ENCODE data around the gene ANK2. TPM values are rescaled to one million over a fixed set of nuclear protein-coding genes. Genes with fewer than 3 reads are reported as not detected.

The ANK2 gene
- total RNA-seq, 1 donor: 79.6 TPM

GRCh38 chr4:113012122-113012725, 37.2 kb upstream of the ANK2 start:
- H3K4me1 ChIP-seq (ENCODE audit: insufficient read depth, low read length): no peaks in the 10 kb centered on the region
- H4K20me1 ChIP-seq (ENCODE audit: insufficient read depth, low read length): no peaks in the 10 kb centered on the region
- H3K36me3 ChIP-seq (ENCODE audit: insufficient read depth, low read length): no peaks in the 10 kb centered on the region
- no peak for TF ChIP-seq CTCF (IDR thresholded peaks at IDR 0.05; ENCODE audit: extremely low read depth, low read depth, low read length)
- H3K9me3 ChIP-seq (ENCODE audit: low read depth, low read length): no peaks in the 10 kb centered on the region
- H3K27me3 ChIP-seq (ENCODE audit: insufficient read depth, low read length): no peaks in the 10 kb centered on the region
- no peak overlapping the region for H3K27ac ChIP-seq (ENCODE audit: low read depth, low read length)
- no peak for DNase-seq (ENCODE audit: insufficient read length, low spot score, missing footprints)
- no peak overlapping the region for H2AFZ ChIP-seq (ENCODE audit: low read length)
- H3K4me2 ChIP-seq (ENCODE audit: insufficient read depth, low read length): no peak overlapping the region
- no peak overlapping the region for H3K4me3 ChIP-seq (ENCODE audit: insufficient read depth, low read length)
- no peaks in the 10 kb centered on the region for H3K79me2 ChIP-seq (ENCODE audit: insufficient read depth, low read length)

GRCh38 chr4:113012786-113013185, 36.7 kb upstream of the ANK2 start:
- Histone ChIP-seq H3K79me2 (ENCODE audit: insufficient read depth, low read length) (no peaks in the 10 kb centered on the region), H3K4me2 (ENCODE audit: insufficient read depth, low read length) (no peak overlapping the region), H3K27me3 (ENCODE audit: insufficient read depth, low read length) (no peaks in the 10 kb centered on the region), H3K4me3 (ENCODE audit: insufficient read depth, low read length) (no peak overlapping the region), H3K4me1 (ENCODE audit: insufficient read depth, low read length) (no peaks in the 10 kb centered on the region), H3K27ac (ENCODE audit: low read depth, low read length) (no peak overlapping the region), H2AFZ (ENCODE audit: low read length) (no peak overlapping the region), H3K36me3 (ENCODE audit: insufficient read depth, low read length) (no peaks in the 10 kb centered on the region), H4K20me1 (ENCODE audit: insufficient read depth, low read length) (no peaks in the 10 kb centered on the region), H3K9me3 (ENCODE audit: low read depth, low read length) (no peaks in the 10 kb centered on the region)
- no peak for DNase-seq (ENCODE audit: insufficient read length, low spot score, missing footprints)
- no peak for TF ChIP-seq CTCF (IDR thresholded peaks at IDR 0.05; ENCODE audit: extremely low read depth, low read depth, low read length)

GRCh38 chr4:113013751-113014150, 35.7 kb upstream of the ANK2 start:
- TF ChIP-seq CTCF (IDR thresholded peaks at IDR 0.05; ENCODE audit: extremely low read depth, low read depth, low read length): no peak
- H3K4me3 ChIP-seq (ENCODE audit: insufficient read depth, low read length): no peak overlapping the region
- no peaks in the 10 kb centered on the region for H4K20me1 ChIP-seq (ENCODE audit: insufficient read depth, low read length)
- no peak for DNase-seq (ENCODE audit: insufficient read length, low spot score, missing footprints)
- H3K4me1 ChIP-seq (ENCODE audit: insufficient read depth, low read length): no peaks in the 10 kb centered on the region
- H3K79me2 ChIP-seq (ENCODE audit: insufficient read depth, low read length): no peaks in the 10 kb centered on the region
- no peak overlapping the region for H3K4me2 ChIP-seq (ENCODE audit: insufficient read depth, low read length)
- no peaks in the 10 kb centered on the region for H3K27me3 ChIP-seq (ENCODE audit: insufficient read depth, low read length)
- no peak overlapping the region for H2AFZ ChIP-seq (ENCODE audit: low read length)
- H3K36me3 ChIP-seq (ENCODE audit: insufficient read depth, low read length): no peaks in the 10 kb centered on the region
- no peaks in the 10 kb centered on the region for H3K9me3 ChIP-seq (ENCODE audit: low read depth, low read length)
- H3K27ac ChIP-seq (ENCODE audit: low read depth, low read length): no peak overlapping the region

- Histone ChIP-seq H3K9me3 (ENCODE audit: low read depth, low read length) (no peaks in the 10 kb centered on the region), H3K4me1 (ENCODE audit: insufficient read depth, low read length) (no peaks in the 10 kb centered on the region), H2AFZ (ENCODE audit: low read length) (no peak overlapping the region), H3K4me2 (ENCODE audit: insufficient read depth, low read length) (no peak overlapping the region), H3K36me3 (ENCODE audit: insufficient read depth, low read length) (no peaks in the 10 kb centered on the region), H3K4me3 (ENCODE audit: insufficient read depth, low read length) (no peak overlapping the region), H4K20me1 (ENCODE audit: insufficient read depth, low read length) (no peaks in the 10 kb centered on the region), H3K27me3 (ENCODE audit: insufficient read depth, low read length) (no peaks in the 10 kb centered on the region), H3K79me2 (ENCODE audit: insufficient read depth, low read length) (no peaks in the 10 kb centered on the region), H3K27ac (ENCODE audit: low read depth, low read length) (no peak overlapping the region)
- no peak for TF ChIP-seq CTCF (IDR thresholded peaks at IDR 0.05; ENCODE audit: extremely low read depth, low read depth, low read length)
- DNase-seq (ENCODE audit: insufficient read length, low spot score, missing footprints): no peak
Measured at GRCh38 chr4:113016377-113016776, 33.1 kb upstream of the ANK2 start.
